ENCODE results near the gene PLCH1.

PLCH1 gene

DNA sequence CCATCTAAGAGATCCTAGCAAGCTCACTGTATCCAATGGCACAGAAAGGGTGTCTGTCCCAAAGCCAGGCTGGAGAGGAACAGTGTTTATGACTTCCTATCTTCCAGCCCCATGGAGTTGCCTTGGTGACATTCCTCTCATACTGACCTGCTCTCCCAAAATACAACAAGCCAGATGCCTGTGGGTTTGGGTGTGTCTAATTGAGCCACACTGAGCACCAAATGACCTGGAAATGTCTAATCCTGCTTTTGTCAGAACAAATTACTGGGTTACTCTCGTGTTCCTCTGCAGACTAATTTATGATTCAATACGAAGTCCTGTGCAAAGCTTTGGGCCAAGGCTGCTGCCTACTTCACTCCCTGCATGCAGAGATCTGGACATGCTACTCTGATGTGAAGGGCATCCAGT lies 353.3 kb downstream of the PLCH1 start:
- H3K36me3 ChIP-seq (ENCODE audit: control insufficient read depth, low read length) = no peaks in the 10 kb centered on the region
- no peak overlapping the region for H3K4me2 ChIP-seq (ENCODE audit: low read length)
- H3K79me2 ChIP-seq (ENCODE audit: control insufficient read depth, low read length) = no peaks in the 10 kb centered on the region
- H4K20me1 ChIP-seq (ENCODE audit: control insufficient read depth, insufficient read depth, low read depth, low read length) = no peaks in the 10 kb centered on the region
- H3F3A ChIP-seq (ENCODE audit: control insufficient read depth, insufficient read depth) = no peaks in the 10 kb centered on the region
- H3K9me2 ChIP-seq (replicated peaks; ENCODE audit: control insufficient read depth, low read length) = no peaks in the 10 kb centered on the region
- H3K27ac ChIP-seq (ENCODE audit: low read depth, low read length) = no peak overlapping the region
- no peaks in the 10 kb centered on the region for H3K27me3 ChIP-seq (ENCODE audit: control insufficient read depth, low read length)
- TF ChIP-seq, protein P1, sequence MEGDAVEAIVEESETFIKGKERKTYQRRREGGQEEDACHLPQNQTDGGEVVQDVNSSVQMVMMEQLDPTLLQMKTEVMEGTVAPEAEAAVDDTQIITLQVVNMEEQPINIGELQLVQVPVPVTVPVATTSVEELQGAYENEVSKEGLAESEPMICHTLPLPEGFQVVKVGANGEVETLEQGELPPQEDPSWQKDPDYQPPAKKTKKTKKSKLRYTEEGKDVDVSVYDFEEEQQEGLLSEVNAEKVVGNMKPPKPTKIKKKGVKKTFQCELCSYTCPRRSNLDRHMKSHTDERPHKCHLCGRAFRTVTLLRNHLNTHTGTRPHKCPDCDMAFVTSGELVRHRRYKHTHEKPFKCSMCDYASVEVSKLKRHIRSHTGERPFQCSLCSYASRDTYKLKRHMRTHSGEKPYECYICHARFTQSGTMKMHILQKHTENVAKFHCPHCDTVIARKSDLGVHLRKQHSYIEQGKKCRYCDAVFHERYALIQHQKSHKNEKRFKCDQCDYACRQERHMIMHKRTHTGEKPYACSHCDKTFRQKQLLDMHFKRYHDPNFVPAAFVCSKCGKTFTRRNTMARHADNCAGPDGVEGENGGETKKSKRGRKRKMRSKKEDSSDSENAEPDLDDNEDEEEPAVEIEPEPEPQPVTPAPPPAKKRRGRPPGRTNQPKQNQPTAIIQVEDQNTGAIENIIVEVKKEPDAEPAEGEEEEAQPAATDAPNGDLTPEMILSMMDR (IDR thresholded peaks at IDR 0.05; ENCODE audit: low read depth, low read length, poor library complexity, severe bottlenecking) = no peak
- no peak for TF ChIP-seq EZH2phosphoT487 (IDR thresholded peaks at IDR 0.05; ENCODE audit: borderline replicate concordance, low read length)
- no peak overlapping the region for H3K4me3 ChIP-seq (ENCODE audit: low read length)
- H3K4me1 ChIP-seq (ENCODE audit: control insufficient read depth, low read length) = 0 out of 2 replicates have a peak, but pooled peaks cover 3% of the 10 kb centered on the region
- H3K9me3 ChIP-seq (ENCODE audit: control insufficient read depth, insufficient read depth, low read length) = no peaks in the 10 kb centered on the region

DNA sequence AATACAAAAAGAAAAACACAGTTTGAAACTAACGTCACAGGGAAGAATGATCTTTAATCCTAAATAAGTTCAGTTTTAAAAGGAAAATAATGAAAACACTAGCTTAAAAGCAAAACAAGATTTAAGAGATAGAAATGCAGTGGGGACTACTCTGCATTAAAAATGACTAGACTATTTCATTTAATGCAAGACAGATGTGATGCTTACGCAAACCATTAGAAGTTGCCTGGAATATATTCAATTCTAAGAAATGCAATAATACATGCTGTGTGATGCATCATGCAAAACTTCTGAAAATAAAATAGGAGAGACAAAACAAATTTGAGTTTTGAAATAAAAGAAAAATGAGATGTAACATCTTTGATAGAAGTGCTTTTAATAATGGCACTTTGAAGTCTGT lies 353.8 kb downstream of the PLCH1 start:
- H3K4me3 ChIP-seq (ENCODE audit: low read length) = no peak overlapping the region
- H3K4me2 ChIP-seq (ENCODE audit: low read length) = no peak overlapping the region
- no peaks in the 10 kb centered on the region for H3K9me3 ChIP-seq (ENCODE audit: control insufficient read depth, insufficient read depth, low read length)
- no peak overlapping the region for H3K27ac ChIP-seq (ENCODE audit: low read depth, low read length)
- H3K4me1 ChIP-seq (ENCODE audit: control insufficient read depth, low read length) = 0 out of 2 replicates have a peak, but pooled peaks cover 3% of the 10 kb centered on the region
- no peaks in the 10 kb centered on the region for H3K27me3 ChIP-seq (ENCODE audit: control insufficient read depth, low read length)
- no peak for TF ChIP-seq EZH2phosphoT487 (IDR thresholded peaks at IDR 0.05; ENCODE audit: borderline replicate concordance, low read length)
- TF ChIP-seq, protein P1 (IDR thresholded peaks at IDR 0.05; ENCODE audit: low read depth, low read length, poor library complexity, severe bottlenecking) = no peak
- no peaks in the 10 kb centered on the region for H3F3A ChIP-seq (ENCODE audit: control insufficient read depth, insufficient read depth)
- no peaks in the 10 kb centered on the region for H3K36me3 ChIP-seq (ENCODE audit: control insufficient read depth, low read length)
- no peaks in the 10 kb centered on the region for H3K79me2 ChIP-seq (ENCODE audit: control insufficient read depth, low read length)
- H3K9me2 ChIP-seq (replicated peaks; ENCODE audit: control insufficient read depth, low read length) = no peaks in the 10 kb centered on the region
- no peaks in the 10 kb centered on the region for H4K20me1 ChIP-seq (ENCODE audit: control insufficient read depth, insufficient read depth, low read depth, low read length)

DNA sequence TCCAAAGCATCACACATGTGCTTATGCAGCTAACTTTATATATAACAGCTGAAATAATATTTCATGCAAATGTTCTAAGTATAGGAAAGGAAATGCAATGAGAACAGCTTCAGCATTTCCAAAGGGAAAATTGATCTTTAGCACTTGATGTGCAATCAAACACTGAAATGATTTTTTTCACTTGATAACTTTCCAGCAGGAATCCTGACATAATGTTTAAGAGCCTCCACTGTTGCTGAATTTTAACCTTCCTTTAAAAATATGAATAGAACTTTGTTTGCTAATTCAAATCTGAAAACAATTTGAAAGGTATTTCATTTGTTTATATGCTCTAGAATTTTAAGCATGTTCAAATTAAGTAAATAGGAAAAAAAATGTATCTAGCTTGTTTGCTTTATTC lies 354.5 kb downstream of the PLCH1 start:
- no peaks in the 10 kb centered on the region for H4K20me1 ChIP-seq (ENCODE audit: control insufficient read depth, insufficient read depth, low read depth, low read length)
- 0 out of 2 replicates have a peak, but pooled peaks cover 3% of the 10 kb centered on the region for H3K4me1 ChIP-seq (ENCODE audit: control insufficient read depth, low read length)
- no peaks in the 10 kb centered on the region for H3K79me2 ChIP-seq (ENCODE audit: control insufficient read depth, low read length)
- no peaks in the 10 kb centered on the region for H3F3A ChIP-seq (ENCODE audit: control insufficient read depth, insufficient read depth)
- no peak overlapping the region for H3K4me3 ChIP-seq (ENCODE audit: low read length)
- H3K9me2 ChIP-seq (replicated peaks; ENCODE audit: control insufficient read depth, low read length) = no peaks in the 10 kb centered on the region
- H3K27me3 ChIP-seq (ENCODE audit: control insufficient read depth, low read length) = no peaks in the 10 kb centered on the region
- no peak for TF ChIP-seq EZH2phosphoT487 (IDR thresholded peaks at IDR 0.05; ENCODE audit: borderline replicate concordance, low read length)
- TF ChIP-seq, protein P1 (IDR thresholded peaks at IDR 0.05; ENCODE audit: low read depth, low read length, poor library complexity, severe bottlenecking) = no peak
- H3K4me2 ChIP-seq (ENCODE audit: low read length) = no peak overlapping the region
- no peaks in the 10 kb centered on the region for H3K36me3 ChIP-seq (ENCODE audit: control insufficient read depth, low read length)
- no peaks in the 10 kb centered on the region for H3K9me3 ChIP-seq (ENCODE audit: control insufficient read depth, insufficient read depth, low read length)
- no peak overlapping the region for H3K27ac ChIP-seq (ENCODE audit: low read depth, low read length)
